Ishikawa (cell line): Measurements from ENCODE around the gene HTR3D.
A peak's percentile ranks its signal among the peaks of the same experiment; 100 is the strongest.

ENCODE experiments used
- CEBPB ChIP-seq: IDR thresholded peaks from 2 replicates; pipeline ENCODE4 v1.6.1; 2012
- CREB1 ChIP-seq: IDR thresholded peaks from 2 replicates; pipeline ENCODE4 v1.6.1; 2012; ENCODE audit warnings: low read depth
- EGR1 ChIP-seq: IDR thresholded peaks from 2 replicates; pipeline ENCODE4 v1.6.1; 2012
- EP300 ChIP-seq: IDR thresholded peaks from 2 replicates; pipeline ENCODE4 v1.6.1; 2012; ENCODE audit warnings: borderline replicate concordance
- FOXM1 ChIP-seq: IDR thresholded peaks from 2 replicates; pipeline ENCODE4 v1.6.1; 2012; ENCODE audit warnings: low read depth, borderline replicate concordance
- NFIC ChIP-seq: IDR thresholded peaks from 2 replicates; pipeline ENCODE4 v1.6.1; 2012
- RAD21 ChIP-seq: IDR thresholded peaks from 2 replicates; pipeline ENCODE4 v1.6.1; 2012; ENCODE audit warnings: low read depth
- REST ChIP-seq: IDR thresholded peaks from 2 replicates; pipeline ENCODE4 v1.6.1; 2012; ENCODE audit warnings: low read depth, mild to moderate bottlenecking
- TAF1 ChIP-seq: IDR thresholded peaks from 2 replicates; pipeline ENCODE4 v1.6.1; 2012; ENCODE audit warnings: low read depth, mild to moderate bottlenecking
- TCF12 ChIP-seq: IDR thresholded peaks from 2 replicates; pipeline ENCODE4 v1.6.1; 2012; ENCODE audit warnings: low read depth
- TEAD4 ChIP-seq: IDR thresholded peaks from 2 replicates; pipeline ENCODE4 v1.6.1; 2012
- USF1 ChIP-seq: IDR thresholded peaks from 2 replicates; pipeline ENCODE4 v1.6.1; 2012
- YY1 ChIP-seq: IDR thresholded peaks from 2 replicates; pipeline ENCODE4 v1.6.1; 2012; ENCODE audit warnings: low read depth
- ZBTB7A ChIP-seq: IDR thresholded peaks from 2 replicates; pipeline ENCODE4 v1.6.1; 2012; ENCODE audit warnings: low read depth
- TF ChIP-seq, protein P1 (sequence below): IDR thresholded peaks from 2 replicates; pipeline ENCODE4 v1.6.1; 2012

The HTR3D gene

DNA sequence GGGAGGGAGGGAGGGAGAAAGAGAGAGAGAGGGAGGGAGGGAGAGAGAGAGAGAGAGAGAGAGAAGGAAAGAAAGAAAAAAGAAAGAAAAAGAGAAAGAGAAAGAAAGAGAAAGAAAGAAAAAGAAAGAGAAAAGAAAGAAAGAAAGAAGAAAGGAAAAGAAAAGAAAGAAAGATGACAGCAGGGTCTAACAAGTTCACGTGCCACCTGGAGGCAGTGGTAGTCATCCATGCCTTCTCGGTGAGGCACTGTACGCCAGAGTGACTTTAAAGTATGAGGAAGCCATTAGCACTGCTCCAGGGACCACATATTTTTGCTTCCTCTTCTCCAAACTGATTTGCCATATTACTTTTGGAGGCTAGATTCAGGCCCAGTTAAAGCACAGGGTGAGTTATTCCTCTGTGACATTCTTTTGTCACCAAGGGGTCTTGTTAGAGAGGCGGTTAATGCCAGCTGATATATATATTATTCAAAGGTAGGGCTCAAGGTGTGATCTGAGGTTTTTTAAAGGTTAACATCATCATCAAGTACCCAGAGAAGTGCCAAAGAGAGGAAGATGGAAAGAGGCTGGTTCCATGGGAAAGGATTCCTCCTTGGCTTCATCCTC, at the start of gene HTR3D:
Gene HTR3D (plus strand): TSS at position 556 of the 606 bp plus-strand sequence. CDS start 0 bp downstream, at position 556.
- no peak for TF ChIP-seq NFIC
- TF ChIP-seq TEAD4: peak; percentile 45; the same call in 1 of the 2 replicates
- TF ChIP-seq EP300: no peak
- TF ChIP-seq ZBTB7A: no peak
- no peak; the same call in 1 of the 2 replicates for TF ChIP-seq RAD21
- TF ChIP-seq CEBPB: no peak
- TF ChIP-seq FOXM1: no peak
- TF ChIP-seq REST: no peak
- peak; percentile 52; the same call in 1 of the 2 replicates for TF ChIP-seq YY1
- TF ChIP-seq TCF12: no peak
- TF ChIP-seq USF1: 0 out of 2 replicates have a peak, but pooled peaks have one; percentile 61
- TF ChIP-seq CREB1: no peak
- TF ChIP-seq, protein P1, sequence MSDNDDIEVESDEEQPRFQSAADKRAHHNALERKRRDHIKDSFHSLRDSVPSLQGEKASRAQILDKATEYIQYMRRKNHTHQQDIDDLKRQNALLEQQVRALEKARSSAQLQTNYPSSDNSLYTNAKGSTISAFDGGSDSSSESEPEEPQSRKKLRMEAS: peak; percentile 84
- no peak for TF ChIP-seq TAF1
- no peak for TF ChIP-seq EGR1

- no peak for TF ChIP-seq EGR1
- TF ChIP-seq TEAD4: no peak
- TF ChIP-seq TAF1: no peak
- no peak for TF ChIP-seq EP300
- TF ChIP-seq, protein P1: no peak
- TF ChIP-seq CEBPB: no peak
- no peak for TF ChIP-seq CREB1
- TF ChIP-seq REST: no peak
- TF ChIP-seq USF1: no peak
- no peak for TF ChIP-seq ZBTB7A
- no peak for TF ChIP-seq TCF12
- TF ChIP-seq FOXM1: no peak
- no peak for TF ChIP-seq NFIC
- TF ChIP-seq YY1: no peak
- TF ChIP-seq RAD21: no peak
Measured at GRCh38 chr3:183981990-183982644, 49.4 kb upstream of the HTR3D start.

DNA sequence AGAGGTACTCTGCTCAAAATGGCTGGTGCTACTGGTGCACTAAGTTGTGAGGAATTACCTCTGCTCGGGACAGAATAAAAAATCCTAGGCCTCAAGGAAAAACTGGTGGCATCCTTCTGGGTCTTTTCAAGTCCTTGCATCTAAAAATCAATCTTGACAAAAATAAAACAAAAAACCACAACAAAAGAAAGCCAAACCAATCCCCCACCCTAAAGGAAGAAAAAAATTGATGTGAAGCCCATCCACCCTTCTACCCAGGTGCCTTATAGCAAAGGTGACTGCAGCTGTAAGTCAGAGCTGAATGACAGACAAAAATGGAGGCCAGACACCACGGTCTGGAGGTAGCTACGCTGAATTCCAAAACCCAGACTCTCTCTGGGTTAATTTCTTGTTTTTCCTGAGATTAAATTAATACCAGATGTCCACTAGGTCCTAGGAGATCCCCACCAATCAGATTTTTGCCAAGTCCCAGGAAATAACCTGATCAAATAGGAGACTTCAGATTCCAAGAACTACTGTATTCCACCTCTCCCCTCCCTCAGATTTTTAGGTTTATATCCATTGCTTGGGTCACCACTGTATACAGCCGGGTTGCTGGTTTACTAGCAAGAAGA, 47.3 kb upstream of the HTR3D start:
- TF ChIP-seq RAD21 (no peak), YY1 (no peak), TAF1 (no peak), ZBTB7A (no peak), EGR1 (no peak), FOXM1 (no peak), NFIC (no peak), TCF12 (no peak), EP300 (no peak), TEAD4 (no peak), USF1 (no peak), CEBPB (no peak), CREB1 (no peak), REST (no peak)
- TF ChIP-seq, protein P1: no peak
